Germinal center (tissue), 1 donor: Measurements from ENCODE around the gene CELA3A.
A peak's percentile ranks its signal among the peaks of the same experiment; 100 is the strongest.

Experiments used
- DNase-seq: peaks from one replicate; pipeline ENCODE4 v3.0.0; 2012; ENCODE audit warnings: mixed read lengths, low spot score

CELA3A gene

GRCh38 chr1:22050330-22050729 is 48.9 kb downstream of the CELA3A start:
- no peak for DNase-seq

- no peak for DNase-seq
Measured at GRCh38 chr1:22051607-22052114, 50.2 kb downstream of the CELA3A start.

- peak; percentile 96 for DNase-seq
Measured at GRCh38 chr1:22052115-22053016, 50.9 kb downstream of the CELA3A start, which contains the start of gene CDC42. TSS of gene CDC42 (plus strand) at chr1:22052709. CDS start at chr1:22078479, 25,770 bp downstream.

- DNase-seq = peak; percentile 55
Measured at GRCh38 chr1:22053017-22053860, 51.8 kb downstream of the CELA3A start.

GRCh38 chr1:22053861-22054770 is 52.7 kb downstream of the CELA3A start:
- no peak for DNase-seq

GRCh38 chr1:22055463-22055862 is 54.0 kb downstream of the CELA3A start:
- DNase-seq = no peak

GRCh38 chr1:22056043-22056442 is 54.6 kb downstream of the CELA3A start:
- no peak for DNase-seq

GRCh38 chr1:22056936-22057335 is 55.5 kb downstream of the CELA3A start:
- DNase-seq = no peak

GRCh38 chr1:22057861-22058260 is 56.4 kb downstream of the CELA3A start:
- DNase-seq = no peak
